ENCODE results near the gene ABCD2. TPM values are rescaled to one million over a fixed set of nuclear protein-coding genes. Genes with fewer than 3 reads are reported as not detected.

Gene ABCD2
- total RNA-seq, 2 experiments from 2014 or later: 1.6 to 2.2 TPM

DNA sequence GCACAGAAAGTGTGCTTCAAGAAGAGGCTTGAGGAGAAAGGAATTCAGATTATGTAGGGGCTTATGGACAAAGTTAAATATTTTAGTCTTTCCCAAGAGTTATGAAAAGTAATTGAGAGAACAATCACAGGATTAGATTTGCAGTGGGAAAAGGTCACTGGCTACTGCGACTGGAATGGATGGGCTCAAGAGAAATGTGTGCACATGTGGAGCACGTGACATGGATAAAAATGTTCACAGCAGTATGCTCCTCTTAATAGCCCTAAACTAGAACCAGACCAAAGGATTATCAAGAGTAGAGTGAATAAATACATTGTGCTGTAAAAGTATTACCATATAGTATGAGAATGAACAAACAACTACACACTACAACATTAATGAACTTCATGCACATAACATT, 78.1 kb downstream of the ABCD2 start:
- intact Hi-C loops (cut with DNase I, micrococcal nuclease): no loop called here
- ChIA-PET CTCF (no interaction called here), POLR2A (no interaction called here)
- Mint-ChIP-seq H3K4me1 (ENCODE audit: low read depth) (no peaks in the 10 kb centered on the region), H3K27me3 (no peaks in the 10 kb centered on the region), H3K27ac (no peak overlapping the region), H3K36me3 (ENCODE audit: low read depth) (no peaks in the 10 kb centered on the region), H3K9me3 (no peaks in the 10 kb centered on the region), H3K4me3 (no peak overlapping the region)
- Histone ChIP-seq H3K27me3 (ENCODE audit: control insufficient read depth in 1 of 2, insufficient read depth in 2 of 2, low read length in 2 of 2) (no peaks in the 10 kb centered on the region), H3K9me3 (ENCODE audit: control insufficient read depth in 1 of 2, insufficient read depth in 1 of 2, low read length in 2 of 2) (no peaks in the 10 kb centered on the region), H3K36me3 (ENCODE audit: insufficient read depth, low read length) (no peaks in the 10 kb centered on the region), H3K27ac (ENCODE audit: low read depth in 1 of 2, low read length in 2 of 2) (no peak overlapping the region), H3K4me3 (ENCODE audit: low read length) (no peak overlapping the region), H3K4me1 (ENCODE audit: insufficient read depth, low read length) (no peaks in the 10 kb centered on the region)
- DNase-seq (no peak), ATAC-seq (ENCODE audit: poor library complexity) (no peak)
- TF ChIP-seq, protein P1, sequence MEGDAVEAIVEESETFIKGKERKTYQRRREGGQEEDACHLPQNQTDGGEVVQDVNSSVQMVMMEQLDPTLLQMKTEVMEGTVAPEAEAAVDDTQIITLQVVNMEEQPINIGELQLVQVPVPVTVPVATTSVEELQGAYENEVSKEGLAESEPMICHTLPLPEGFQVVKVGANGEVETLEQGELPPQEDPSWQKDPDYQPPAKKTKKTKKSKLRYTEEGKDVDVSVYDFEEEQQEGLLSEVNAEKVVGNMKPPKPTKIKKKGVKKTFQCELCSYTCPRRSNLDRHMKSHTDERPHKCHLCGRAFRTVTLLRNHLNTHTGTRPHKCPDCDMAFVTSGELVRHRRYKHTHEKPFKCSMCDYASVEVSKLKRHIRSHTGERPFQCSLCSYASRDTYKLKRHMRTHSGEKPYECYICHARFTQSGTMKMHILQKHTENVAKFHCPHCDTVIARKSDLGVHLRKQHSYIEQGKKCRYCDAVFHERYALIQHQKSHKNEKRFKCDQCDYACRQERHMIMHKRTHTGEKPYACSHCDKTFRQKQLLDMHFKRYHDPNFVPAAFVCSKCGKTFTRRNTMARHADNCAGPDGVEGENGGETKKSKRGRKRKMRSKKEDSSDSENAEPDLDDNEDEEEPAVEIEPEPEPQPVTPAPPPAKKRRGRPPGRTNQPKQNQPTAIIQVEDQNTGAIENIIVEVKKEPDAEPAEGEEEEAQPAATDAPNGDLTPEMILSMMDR (IDR thresholded peaks at IDR 0.05): no peak

DNA sequence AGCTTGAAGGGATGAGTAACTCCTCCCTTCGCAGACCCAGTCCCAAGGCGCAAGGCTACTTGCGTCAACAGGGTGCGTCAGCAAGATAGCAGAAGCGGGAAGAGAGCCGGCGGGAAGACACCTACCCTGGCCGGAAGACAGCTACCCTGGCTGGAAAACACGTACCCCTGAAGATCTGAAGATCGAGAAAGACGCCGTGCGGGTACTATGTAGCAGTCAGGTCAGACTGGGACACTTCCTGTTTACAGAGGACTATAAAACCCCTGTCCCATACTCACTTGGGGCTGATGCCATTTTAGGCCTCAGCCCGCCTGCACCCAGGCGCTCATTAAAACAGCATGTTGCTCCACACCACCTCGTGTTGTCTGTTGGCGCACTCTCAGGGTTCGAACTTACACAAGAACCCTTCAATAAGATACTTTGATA, 80.9 kb downstream of the ABCD2 start:
- no peaks in the 10 kb centered on the region for H3K36me3 ChIP-seq (ENCODE audit: insufficient read depth, low read length)
- H3K4me3 ChIP-seq (ENCODE audit: low read length): no peak overlapping the region
- H3K27me3 ChIP-seq (ENCODE audit: control insufficient read depth in 1 of 2, insufficient read depth in 2 of 2, low read length in 2 of 2): no peaks in the 10 kb centered on the region
- DNase-seq (no peak), ATAC-seq (ENCODE audit: poor library complexity) (no peak)
- ChIA-PET POLR2A (no interaction called here), CTCF (no interaction called here)
- intact Hi-C loops (cut with DNase I, micrococcal nuclease): no loop called here
- TF ChIP-seq, protein P1 (IDR thresholded peaks at IDR 0.05): no peak
- Mint-ChIP-seq H3K9me3 (no peaks in the 10 kb centered on the region), H3K36me3 (ENCODE audit: low read depth) (no peaks in the 10 kb centered on the region), H3K27me3 (no peaks in the 10 kb centered on the region), H3K4me3 (no peak overlapping the region), H3K4me1 (ENCODE audit: low read depth) (no peaks in the 10 kb centered on the region), H3K27ac (no peak overlapping the region)
- H3K27ac ChIP-seq (ENCODE audit: low read depth in 1 of 2, low read length in 2 of 2): no peak overlapping the region
- no peaks in the 10 kb centered on the region for H3K9me3 ChIP-seq (ENCODE audit: control insufficient read depth in 1 of 2, insufficient read depth in 1 of 2, low read length in 2 of 2)
- no peaks in the 10 kb centered on the region for H3K4me1 ChIP-seq (ENCODE audit: insufficient read depth, low read length)

DNA sequence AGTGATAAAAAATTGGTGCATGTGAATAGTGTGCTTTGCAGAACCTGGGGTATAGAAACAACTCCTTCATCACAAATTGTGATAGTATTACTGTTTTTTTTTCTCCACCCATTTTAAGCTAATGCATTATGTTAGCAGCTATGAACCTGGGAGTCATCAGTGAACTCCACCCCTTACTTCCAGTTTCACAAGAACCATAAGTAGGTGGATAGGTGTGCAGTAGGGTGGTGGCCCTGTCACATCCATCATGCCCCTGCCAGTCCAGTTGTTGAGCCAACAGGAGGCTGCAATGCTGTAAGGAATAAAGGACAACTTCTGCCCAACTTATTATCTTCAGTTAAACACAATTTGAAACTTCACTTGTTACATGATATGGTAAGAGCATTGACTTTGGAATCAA, 85.7 kb downstream of the ABCD2 start:
- no peak overlapping the region for H3K27ac Mint-ChIP-seq
- H3K4me3 Mint-ChIP-seq: no peak overlapping the region
- DNase-seq (no peak), ATAC-seq (ENCODE audit: poor library complexity) (no peak)
- Histone ChIP-seq H3K36me3 (ENCODE audit: insufficient read depth, low read length) (no peaks in the 10 kb centered on the region), H3K27me3 (ENCODE audit: control insufficient read depth in 1 of 2, insufficient read depth in 2 of 2, low read length in 2 of 2) (no peaks in the 10 kb centered on the region), H3K4me1 (ENCODE audit: insufficient read depth, low read length) (no peaks in the 10 kb centered on the region), H3K27ac (ENCODE audit: low read depth in 1 of 2, low read length in 2 of 2) (no peak overlapping the region), H3K9me3 (ENCODE audit: control insufficient read depth in 1 of 2, insufficient read depth in 1 of 2, low read length in 2 of 2) (no peaks in the 10 kb centered on the region), H3K4me3 (ENCODE audit: low read length) (no peak overlapping the region)
- H3K36me3 Mint-ChIP-seq (ENCODE audit: low read depth): no peaks in the 10 kb centered on the region
- intact Hi-C loops (cut with DNase I, micrococcal nuclease): no loop called here
- no peaks in the 10 kb centered on the region for H3K4me1 Mint-ChIP-seq (ENCODE audit: low read depth)
- CTCF ChIA-PET: no interaction called here
- POLR2A ChIA-PET: no interaction called here
- H3K27me3 Mint-ChIP-seq: no peaks in the 10 kb centered on the region
- no peaks in the 10 kb centered on the region for H3K9me3 Mint-ChIP-seq
- TF ChIP-seq, protein P1 (IDR thresholded peaks at IDR 0.05): no peak

Data from CD4-positive, alpha-beta T cell (primary cell).